NB4 (cell line): ENCODE measurements around the gene STIM2.

Experiments
- DNase-seq: peaks from one replicate; pipeline ENCODE4 v3.0.0; 2010; ENCODE audit warnings: low read depth
- H3K4me3 ChIP-seq: one replicate; pipeline ENCODE4 v1.5.1; 2011; ENCODE audit warnings: mild to moderate bottlenecking, low read depth, low read length, moderate library complexity
- CTCF ChIP-seq: IDR thresholded peaks from one replicate; pipeline ENCODE4 v1.5.1; 2012; ENCODE audit warnings: low read depth, low read length
- MYC ChIP-seq: IDR thresholded peaks from 2 replicates; pipeline ENCODE4 v1.6.1; 2011; ENCODE audit warnings: low read depth, low read length
- POLR2A ChIP-seq: IDR thresholded peaks from 2 replicates; pipeline ENCODE4 v1.6.1; 2011; ENCODE audit warnings: mild to moderate bottlenecking; ENCODE audit not compliant: insufficient read length; ENCODE audit errors: extremely low read depth
- TF ChIP-seq, protein P1 (sequence below): IDR thresholded peaks from 2 replicates; pipeline ENCODE4 v1.6.1; 2011; ENCODE audit warnings: low read depth, low read length

Gene STIM2

GRCh38 chr4:27008679-27009078 is 148.0 kb downstream of the STIM2 start:
- DNase-seq: no peak
- TF ChIP-seq POLR2A (no peak), CTCF (no peak), MYC (no peak)
- TF ChIP-seq, protein P1, sequence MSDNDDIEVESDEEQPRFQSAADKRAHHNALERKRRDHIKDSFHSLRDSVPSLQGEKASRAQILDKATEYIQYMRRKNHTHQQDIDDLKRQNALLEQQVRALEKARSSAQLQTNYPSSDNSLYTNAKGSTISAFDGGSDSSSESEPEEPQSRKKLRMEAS: no peak

GRCh38 chr4:27009539-27009938 is 148.9 kb downstream of the STIM2 start:
- TF ChIP-seq POLR2A (no peak), CTCF (no peak), MYC (no peak)
- TF ChIP-seq, protein P1: no peak
- no peak overlapping the region for H3K4me3 ChIP-seq
- no peak for DNase-seq

More at GRCh38 chr4:27008679-27009078, 148.0 kb downstream of the STIM2 start:
- H3K4me3 ChIP-seq: no peak overlapping the region

GRCh38 chr4:27010334-27010940 is 149.8 kb downstream of the STIM2 start:
- peak; percentile 75 for DNase-seq

DNA sequence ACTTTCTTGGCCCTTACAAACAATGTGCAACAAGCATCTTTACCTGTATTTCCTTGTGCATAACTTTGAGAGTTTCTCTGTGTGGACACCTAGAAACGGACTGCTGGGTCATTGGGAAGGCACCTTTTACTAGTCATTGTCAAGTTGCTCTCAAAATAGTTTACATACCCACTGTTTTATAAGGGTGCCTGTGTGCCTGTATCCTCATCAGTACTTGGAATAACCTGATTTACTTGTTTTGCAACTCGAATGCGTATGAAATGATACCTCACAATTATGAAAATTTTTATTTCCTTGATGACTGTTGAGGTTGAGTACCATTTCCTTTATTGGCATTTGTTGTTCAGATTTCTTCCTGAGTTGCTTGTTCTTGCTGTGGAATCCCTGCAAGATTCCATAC is 150.8 kb downstream of the STIM2 start:
- DNase-seq: no peak
- TF ChIP-seq, protein P1: no peak
- TF ChIP-seq CTCF: no peak
- TF ChIP-seq POLR2A: no peak
- TF ChIP-seq MYC: no peak
- no peak overlapping the region for H3K4me3 ChIP-seq

More at GRCh38 chr4:27010334-27010940, 149.8 kb downstream of the STIM2 start:
- no peak for TF ChIP-seq POLR2A
- TF ChIP-seq CTCF: peak; percentile 93
- TF ChIP-seq, protein P1: 0 out of 2 replicates have a peak, but pooled peaks have one; percentile 13
- TF ChIP-seq MYC: no peak
- H3K4me3 ChIP-seq: no peak overlapping the region

DNA sequence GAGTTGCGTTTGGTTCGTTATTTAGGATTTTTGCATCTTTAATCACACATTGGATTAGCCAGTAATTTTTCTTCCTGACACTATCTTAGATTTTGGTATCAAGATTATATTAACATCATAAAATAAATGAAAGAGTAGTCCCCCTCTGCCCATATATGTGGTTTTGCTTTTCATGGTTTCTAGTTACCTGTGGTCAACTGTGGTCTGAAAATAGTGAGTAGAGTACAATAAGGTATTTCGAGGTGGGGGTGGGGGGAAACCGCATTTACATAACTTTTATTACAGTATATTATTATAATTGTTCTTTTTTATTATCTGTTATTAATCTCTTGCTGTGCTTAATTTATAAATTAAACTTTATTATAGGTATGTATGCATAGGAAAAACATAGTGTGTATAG is 152.4 kb downstream of the STIM2 start:
- DNase-seq: no peak
- H3K4me3 ChIP-seq: no peak overlapping the region
- TF ChIP-seq POLR2A (no peak), CTCF (no peak), MYC (no peak)
- TF ChIP-seq, protein P1: no peak
